OCI-LY3 (cell line): ENCODE results near the gene CCDC69.

Experiments
- H2AFZ ChIP-seq: fragments of 200-600, 300-600 bp; shearing (Covaris generic); 2 replicates; pipeline ENCODE4 v1.6.0; 2014; ENCODE audit warnings: antibody characterized with exemption, low read depth, low read length
- H3K27ac ChIP-seq: fragments of 200-600, 300-600 bp; sonication (generic); 2 replicates; pipeline ENCODE4 v1.5.1; 2014; ENCODE audit warnings: mild to moderate bottlenecking, low read length, moderate library complexity, mixed read lengths
- H3K27me3 ChIP-seq: fragments of 200-600, 300-600 bp; sonication (generic); 2 replicates; pipeline ENCODE4 v1.6.1; 2014; ENCODE audit warnings: low read depth, low read length, mixed read lengths
- H3K36me3 ChIP-seq: fragments of 200-600, 300-600 bp; sonication (generic); replicated peaks from 2 replicates; pipeline ENCODE3; 2014; ENCODE audit warnings: low read depth, low read length, mixed read lengths
- H3K4me1 ChIP-seq: fragments of 300-600, 200-600 bp; sonication (generic); 2 replicates; pipeline ENCODE4 v1.6.1; 2014; ENCODE audit warnings: low read length, mixed read lengths
- H3K4me2 ChIP-seq: fragments of 200-600, 300-600 bp; sonication (generic); 2 replicates; pipeline ENCODE4 v1.6.1; 2014; ENCODE audit warnings: low read length, mixed read lengths
- H3K4me3 ChIP-seq: fragments of 300-600, 200-600 bp; sonication (generic); 2 replicates; pipeline ENCODE4 v1.5.1; 2014; ENCODE audit warnings: antibody characterized with exemption, mild to moderate bottlenecking, low read length, moderate library complexity
- H3K79me2 ChIP-seq: fragments of 300-600, 200-600 bp; shearing (Covaris generic); 2 replicates; pipeline ENCODE4 v1.6.1; 2014; ENCODE audit warnings: mild to moderate bottlenecking, low read length, mixed read lengths
- H3K9ac ChIP-seq: fragments of 300-600, 200-600 bp; shearing (Covaris generic); 2 replicates; pipeline ENCODE4 v1.6.0; 2014; ENCODE audit warnings: mild to moderate bottlenecking, low read length, moderate library complexity
- H3K9me3 ChIP-seq: fragments of 200-600, 300-600 bp; shearing (Covaris generic); 2 replicates; pipeline ENCODE4 v1.6.1; 2014; ENCODE audit warnings: low read length, mixed read lengths; ENCODE audit not compliant: insufficient read depth
- H4K20me1 ChIP-seq: fragments of 200-600, 300-600 bp; sonication (generic); 2 replicates; pipeline ENCODE4 v1.6.1; 2016; ENCODE audit warnings: low read length, mixed read lengths; ENCODE audit not compliant: insufficient read depth
- EZH2phosphoT487 ChIP-seq: fragments of 200-600 bp; shearing (Covaris generic); IDR thresholded peaks from 2 replicates; pipeline ENCODE4 v1.6.1; 2018; ENCODE audit warnings: antibody characterized with exemption, mixed run types, low read depth
- TF ChIP-seq, protein P1 (sequence below): fragments of 200-600, 300-600 bp; sonication (generic); IDR thresholded peaks from 2 replicates; pipeline ENCODE4 v1.5.1; 2014; ENCODE audit warnings: antibody characterized with exemption, low read length, low read depth

The CCDC69 gene

DNA sequence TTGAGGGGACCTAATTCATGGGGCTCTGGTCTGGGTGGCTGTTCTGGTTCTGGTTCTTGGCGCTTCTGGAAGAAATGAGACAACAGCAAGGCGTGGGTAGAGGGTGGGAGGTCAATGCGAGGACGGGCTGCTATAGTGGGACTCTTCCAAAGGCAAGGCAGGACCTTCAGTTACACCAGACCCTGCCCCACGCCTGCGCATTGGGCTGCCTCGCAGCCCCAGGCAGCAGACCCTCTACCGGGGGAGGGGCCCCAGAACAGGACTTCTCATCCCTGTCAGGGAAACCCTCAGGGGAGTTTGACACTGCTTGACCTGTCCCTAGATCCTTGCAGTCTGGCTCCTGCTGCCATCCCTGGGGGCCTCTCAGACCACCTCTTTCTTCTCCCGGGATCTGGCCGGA lies 18.5 kb downstream of the CCDC69 start:
- Histone ChIP-seq H3K9ac (no peak overlapping the region), H2AFZ (no peak overlapping the region), H3K27me3 (no peaks in the 10 kb centered on the region), H3K27ac (no peak overlapping the region), H3K4me1 (peaks cover 4% of the 10 kb centered on the region; the same call in 1 of the 2 replicates), H3K36me3 (peaks cover 17% of the 10 kb centered on the region), H3K79me2 (peaks cover 10% of the 10 kb centered on the region; the same call in 1 of the 2 replicates), H3K4me3 (no peak overlapping the region), H3K4me2 (no peak overlapping the region), H3K9me3 (no peaks in the 10 kb centered on the region), H4K20me1 (no peaks in the 10 kb centered on the region)
- no peak for TF ChIP-seq EZH2phosphoT487
- TF ChIP-seq, protein P1, sequence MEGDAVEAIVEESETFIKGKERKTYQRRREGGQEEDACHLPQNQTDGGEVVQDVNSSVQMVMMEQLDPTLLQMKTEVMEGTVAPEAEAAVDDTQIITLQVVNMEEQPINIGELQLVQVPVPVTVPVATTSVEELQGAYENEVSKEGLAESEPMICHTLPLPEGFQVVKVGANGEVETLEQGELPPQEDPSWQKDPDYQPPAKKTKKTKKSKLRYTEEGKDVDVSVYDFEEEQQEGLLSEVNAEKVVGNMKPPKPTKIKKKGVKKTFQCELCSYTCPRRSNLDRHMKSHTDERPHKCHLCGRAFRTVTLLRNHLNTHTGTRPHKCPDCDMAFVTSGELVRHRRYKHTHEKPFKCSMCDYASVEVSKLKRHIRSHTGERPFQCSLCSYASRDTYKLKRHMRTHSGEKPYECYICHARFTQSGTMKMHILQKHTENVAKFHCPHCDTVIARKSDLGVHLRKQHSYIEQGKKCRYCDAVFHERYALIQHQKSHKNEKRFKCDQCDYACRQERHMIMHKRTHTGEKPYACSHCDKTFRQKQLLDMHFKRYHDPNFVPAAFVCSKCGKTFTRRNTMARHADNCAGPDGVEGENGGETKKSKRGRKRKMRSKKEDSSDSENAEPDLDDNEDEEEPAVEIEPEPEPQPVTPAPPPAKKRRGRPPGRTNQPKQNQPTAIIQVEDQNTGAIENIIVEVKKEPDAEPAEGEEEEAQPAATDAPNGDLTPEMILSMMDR: no peak

DNA sequence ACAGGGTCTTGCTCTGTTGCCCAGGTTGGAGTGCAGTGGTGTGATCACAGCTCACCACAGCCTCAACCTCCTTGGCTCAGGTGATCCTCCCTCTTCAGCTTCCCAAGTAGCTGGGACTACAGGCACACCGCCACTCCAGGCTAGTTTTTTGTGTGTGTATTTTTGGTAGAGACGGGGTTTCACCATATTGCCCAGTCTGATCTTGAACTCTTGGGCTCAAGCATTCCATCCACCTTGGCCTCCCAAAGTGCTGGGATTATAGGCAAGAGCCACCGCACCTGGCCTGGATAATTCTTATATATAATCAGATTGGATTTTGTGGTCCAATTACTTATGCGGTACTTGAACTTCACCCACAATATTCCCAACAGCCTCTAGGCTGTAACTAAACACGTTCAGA lies 19.8 kb downstream of the CCDC69 start:
- no peaks in the 10 kb centered on the region for H3K9me3 ChIP-seq
- no peak overlapping the region for H2AFZ ChIP-seq
- H3K9ac ChIP-seq: no peak overlapping the region
- TF ChIP-seq, protein P1: no peak
- no peak overlapping the region for H3K4me3 ChIP-seq
- no peaks in the 10 kb centered on the region for H3K27me3 ChIP-seq
- H3K4me2 ChIP-seq: no peak overlapping the region
- no peak overlapping the region for H3K27ac ChIP-seq
- H3K36me3 ChIP-seq: peaks cover 17% of the 10 kb centered on the region
- H3K79me2 ChIP-seq: 0 out of 2 replicates have a peak, but pooled peaks cover 7% of the 10 kb centered on the region
- H4K20me1 ChIP-seq: no peaks in the 10 kb centered on the region
- no peaks in the 10 kb centered on the region for H3K4me1 ChIP-seq

DNA sequence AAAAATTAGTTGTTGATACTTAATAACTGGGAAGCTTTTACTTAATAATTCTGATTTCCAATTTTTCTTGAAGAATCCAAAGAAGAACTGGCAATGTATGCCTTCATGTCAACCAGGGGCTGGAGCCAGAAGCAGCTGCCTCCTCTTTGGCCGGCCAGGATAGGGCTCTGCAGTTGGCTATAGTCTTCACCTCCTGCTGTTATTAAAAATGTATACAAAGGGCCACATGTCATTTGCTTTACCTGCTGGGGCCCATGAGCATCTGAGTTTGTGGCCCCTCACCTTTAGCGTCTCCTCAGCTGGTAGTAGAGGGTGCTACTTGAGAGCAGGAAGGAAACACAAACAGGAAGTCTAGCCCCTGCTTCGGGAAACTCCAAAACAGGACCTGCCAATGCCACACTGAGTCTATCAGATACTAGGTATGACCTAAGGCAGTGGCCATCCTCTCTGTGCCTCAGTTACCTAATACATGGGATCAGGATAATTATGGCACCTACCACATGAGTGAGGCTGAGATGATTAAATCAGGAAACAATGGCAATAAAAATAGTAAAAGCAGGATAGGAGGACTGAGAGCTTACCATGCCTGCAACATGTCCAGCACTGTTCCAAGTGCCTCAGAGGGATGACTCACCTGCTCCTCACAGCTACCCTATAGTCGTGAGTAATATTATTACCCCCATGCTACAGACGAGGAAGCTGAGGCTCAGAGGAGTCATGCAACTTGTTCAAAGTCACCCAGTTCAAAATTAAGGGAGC lies 21.3 kb downstream of the CCDC69 start:
- H3K27ac ChIP-seq: no peak overlapping the region
- no peak for TF ChIP-seq EZH2phosphoT487
- TF ChIP-seq, protein P1: no peak
- no peaks in the 10 kb centered on the region for H4K20me1 ChIP-seq
- H3K36me3 ChIP-seq: peaks cover 17% of the 10 kb centered on the region
- no peaks in the 10 kb centered on the region for H3K79me2 ChIP-seq
- H3K4me3 ChIP-seq: no peak overlapping the region
- no peak overlapping the region for H3K4me2 ChIP-seq
- H3K9ac ChIP-seq: no peak overlapping the region
- no peaks in the 10 kb centered on the region for H3K27me3 ChIP-seq
- no peaks in the 10 kb centered on the region for H3K4me1 ChIP-seq
- H2AFZ ChIP-seq: no peak overlapping the region
- no peaks in the 10 kb centered on the region for H3K9me3 ChIP-seq

DNA sequence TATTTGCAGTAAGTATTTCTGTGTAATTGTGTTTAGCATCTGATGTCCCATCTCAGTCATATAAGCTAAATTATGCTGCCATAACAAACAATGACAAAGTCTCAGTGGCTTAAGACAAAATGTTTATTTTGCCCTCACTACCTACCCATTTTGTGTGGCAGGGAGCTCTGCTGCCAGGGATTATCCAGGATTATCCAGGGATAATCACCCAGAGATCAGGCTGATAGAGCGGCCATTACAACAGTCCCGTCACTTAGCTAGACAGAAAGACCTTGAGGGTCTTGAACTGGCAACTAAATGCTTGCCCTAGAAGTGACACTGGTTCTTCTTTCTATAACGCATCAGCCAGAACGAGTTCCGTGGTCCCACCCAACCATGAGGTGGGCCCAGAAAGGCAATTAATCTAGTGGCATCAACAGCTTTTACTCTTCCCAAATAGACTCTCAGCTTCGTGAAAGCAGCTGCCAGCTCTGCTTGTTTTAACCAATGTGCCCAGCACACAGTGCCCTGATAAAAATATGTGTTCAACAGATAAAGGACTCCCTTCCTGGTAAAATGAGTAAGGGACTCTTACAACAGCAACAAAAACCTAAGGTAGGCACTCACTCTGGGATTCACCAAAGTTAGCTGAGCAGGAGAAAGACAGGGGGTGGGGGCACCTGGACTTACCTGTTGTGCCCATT lies 22.8 kb downstream of the CCDC69 start:
- H2AFZ ChIP-seq: no peak overlapping the region
- no peak for TF ChIP-seq EZH2phosphoT487
- TF ChIP-seq, protein P1: no peak
- H3K79me2 ChIP-seq: no peaks in the 10 kb centered on the region
- no peak overlapping the region for H3K27ac ChIP-seq
- H3K36me3 ChIP-seq: peaks cover 22% of the 10 kb centered on the region
- H3K27me3 ChIP-seq: no peaks in the 10 kb centered on the region
- no peak overlapping the region for H3K9ac ChIP-seq
- no peaks in the 10 kb centered on the region for H4K20me1 ChIP-seq
- H3K4me1 ChIP-seq: peaks cover 11% of the 10 kb centered on the region
- H3K4me2 ChIP-seq: no peak overlapping the region
- no peak overlapping the region for H3K4me3 ChIP-seq
- H3K9me3 ChIP-seq: no peaks in the 10 kb centered on the region
